K562 (cell line): ENCODE data around the gene PNRC2. TPM values are rescaled to one million over a fixed set of nuclear protein-coding genes. Genes with fewer than 3 reads are reported as not detected.
A peak's percentile ranks its signal among the peaks of the same experiment; 100 is the strongest.

Source experiments
- ATAC-seq: fragments of 200-7000 bp; cut with Tn5 transposase; 3 replicates; pipeline ENCODE4 v1.9.1; 2020; ENCODE audit warnings: moderate library complexity
- BruUV-seq: library from RNA; stranded (reverse); fragments of 400-500 nt; replicated peaks from 2 replicates; lab custom pipeline; 2021; lab: Mats Ljungman, UMichigan
- CTCF ChIA-PET: fragments of 300-600 bp; formaldehyde crosslinking; extraction: SDS; loops from one replicate; lab custom pipeline; 2021; ENCODE audit warnings: low intra/inter-chr PET ratio; lab: Yijun Ruan, JAX
- POLR2A ChIA-PET: fragments of 300-600, 350-650 bp; sonication (Branson Sonifier 250); formaldehyde crosslinking; extraction: SDS; loops from one replicate; lab custom pipeline; 2021; ENCODE audit warnings: antibody characterized with exemption, inconsistent platforms; lab: Yijun Ruan, JAX
- DNase-seq, 4 experiments: peaks; one replicate each; pipeline versions ENCODE4 v3.0.0 to v3.0.0-alpha.2; 2011 to 2018; ENCODE audit warnings: low spot score in 3 of 4, mixed read lengths in 3 of 4; ENCODE audit errors: extremely low read depth in 1 of 4
- FAIRE-seq: peaks from 2 replicates; lab custom pipeline; 2011; peaks lifted over from hg19 to GRCh38; lab: Jason Lieb, UNC
- H2AFZ ChIP-seq: 2 replicates; pipeline ENCODE4 v1.6.0; 2011; ENCODE audit warnings: low read depth, low read length, control low read depth, inconsistent platforms
- H3K27ac ChIP-seq: fragments of 200-600 bp; 3 replicates; pipeline ENCODE4 v1.8.0; 2011; ENCODE audit warnings: low read depth, mild to moderate bottlenecking, control low read depth, inconsistent platforms, low read length, moderate library complexity, mixed read lengths; ENCODE audit errors: extremely low read depth
- H3K27me3 ChIP-seq, 2 experiments: fragments of 300-600 bp in 1 of 2; 2 replicates in 1 of 2; 3 replicates in 1 of 2; pipeline versions ENCODE4 v1.6.0 to v1.8.0; 2011; ENCODE audit warnings: inconsistent platforms in 2 of 2, low read length in 2 of 2, mild to moderate bottlenecking in 1 of 2, mixed read lengths in 1 of 2, moderate library complexity in 1 of 2; ENCODE audit not compliant: control insufficient read depth in 2 of 2, insufficient read depth in 2 of 2
- H3K36me3 ChIP-seq: fragments of 300-600 bp; 3 replicates; pipeline ENCODE4 v1.8.0; 2011; ENCODE audit warnings: mild to moderate bottlenecking, low read length, inconsistent platforms; ENCODE audit not compliant: control insufficient read depth, insufficient read depth
- H3K4me1 ChIP-seq, 2 experiments: fragments of 200-600 bp in 1 of 2; replicated peaks in 1 of 2; 2 replicates in 1 of 2; 3 replicates in 1 of 2; pipeline versions ENCODE4 v1.5.1 to v1.8.0; 2011; ENCODE audit warnings: inconsistent platforms in 2 of 2, low read length in 2 of 2, mild to moderate bottlenecking in 1 of 2, mixed read lengths in 1 of 2, moderate library complexity in 1 of 2; ENCODE audit not compliant: control insufficient read depth in 2 of 2, insufficient read depth in 2 of 2
- H3K4me2 ChIP-seq: 2 replicates; pipeline ENCODE4 v1.6.1; 2011; ENCODE audit warnings: low read length, control low read depth, inconsistent platforms, mixed read lengths; ENCODE audit not compliant: insufficient read depth
- H3K4me3 ChIP-seq: fragments of 200-600 bp; sonication (generic), shearing (Covaris generic); 2 replicates; pipeline ENCODE4 v1.5.1; 2016; ENCODE audit warnings: control low read depth, inconsistent platforms
- H3K79me2 ChIP-seq: fragments of 200-600 bp; 3 replicates; pipeline ENCODE4 v1.8.0; 2011; ENCODE audit warnings: low read length, inconsistent platforms; ENCODE audit not compliant: control insufficient read depth, insufficient read depth
- H3K9ac ChIP-seq, 2 experiments: 2 replicates each; pipeline versions ENCODE4 v1.6.0 to v1.6.1; 2011; ENCODE audit warnings: low read depth in 2 of 2, low read length in 2 of 2, control low read depth in 1 of 2, inconsistent platforms in 1 of 2, mild to moderate bottlenecking in 1 of 2, mixed read lengths in 1 of 2; ENCODE audit not compliant: insufficient read depth in 1 of 2
- H3K9me1 ChIP-seq: one replicate; pipeline ENCODE4 v1.6.0; 2011; ENCODE audit warnings: inconsistent platforms, mild to moderate bottlenecking, low read length, moderate library complexity; ENCODE audit not compliant: control insufficient read depth, insufficient read depth
- H3K9me3 ChIP-seq: replicated peaks from 2 replicates; pipeline ENCODE4 v1.5.1; 2011; ENCODE audit warnings: low read depth, low read length, inconsistent platforms; ENCODE audit not compliant: control insufficient read depth, insufficient read depth
- H4K20me1 ChIP-seq: replicated peaks from 2 replicates; pipeline ENCODE4 v1.6.1; 2011; ENCODE audit warnings: low read length, inconsistent platforms, mixed read lengths; ENCODE audit not compliant: control insufficient read depth, insufficient read depth
- CAMTA2 ChIP-seq: fragments of 250-450 bp; sonication (Bioruptor Pico); conservative IDR thresholded peaks from 2 replicates; pipeline ENCODE4 v1.5.1; 2022
- KLF1 ChIP-seq: fragments of 450-650 bp; IDR thresholded peaks from 2 replicates; pipeline ENCODE4 v1.6.1; 2016; ENCODE audit warnings: missing genetic modification characterization, missing compliant biosample characterization
- NR2C1 ChIP-seq, 2 experiments: fragments of 450-650 bp; IDR thresholded peaks; 2 replicates each; pipeline ENCODE4 v1.6.1; 2017; ENCODE audit warnings: mild to moderate bottlenecking in 2 of 2, antibody characterized with exemption in 1 of 2, inconsistent platforms in 1 of 2, missing compliant biosample characterization in 1 of 2, missing genetic modification characterization in 1 of 2
- SNIP1 ChIP-seq: fragments of 450-650 bp; IDR thresholded peaks from 2 replicates; pipeline ENCODE4 v1.7.1; 2017; ENCODE audit warnings: low read depth, mild to moderate bottlenecking
- WGBS: fragments of 100-300 bp; shearing (Covaris generic); methylation state at CpG from one replicate; pipeline ENCODE4 v1.1.6; 2016; ENCODE audit warnings: low coverage, mixed read lengths; ENCODE audit not compliant: insufficient coverage; ENCODE audit errors: missing lambda C conversion rate; 5-methylcytosine and 5-hydroxymethylcytosine counted together
- in situ Hi-C: fragments of 300-500 bp; cut with MboI; formaldehyde crosslinking; loops from 4 replicates; pipeline ENCODE4 v1.15.0; 2018; ENCODE audit warnings: inconsistent platforms, mixed read lengths
- intact Hi-C: fragments of 100-400 bp; cut with micrococcal nuclease; formaldehyde crosslinking; loops from 2 replicates; pipeline ENCODE4 v1.14.2; 2022
- polyA plus RNA-seq, 8 experiments: library from polyadenylated mRNA; depleted of rRNA in 4 of 8; stranded (reverse) in 5 of 8; unstranded in 3 of 8; fragments of >200 nt; fragmentation: Nextera tagmentation in 2 of 8; fragmentation: Illumina TruSeq in 1 of 8; extraction: Ambion mirVana in 2 of 8; extraction: Trizol in 1 of 8; gene quantifications; 2 replicates each; pipeline versions ENCODE4 v1.2.1 to v1.2.3, GENCODE V29; 2011 to 2014; ENCODE audit warnings: inconsistent platforms in 1 of 8, missing spikeins in 1 of 8
- total RNA-seq, 7 experiments: library from RNA; depleted of rRNA in 6 of 7; stranded (reverse); fragments of >200 nt in 6 of 7; fragmentation: Illumina TruSeq in 2 of 7; extraction: Trizol in 2 of 7; gene quantifications; 2 replicates each; pipeline versions ENCODE4 v1.2.1 to v1.2.3, GENCODE V29; 2011 to 2021; ENCODE audit warnings: low replicate concordance in 1 of 7
- TF ChIP-seq, protein P1 (sequence below): fragments of 450-650 bp; IDR thresholded peaks from one replicate; pipeline ENCODE4 v1.6.1; 2018; ENCODE audit warnings: mild to moderate bottlenecking, moderate library complexity; ENCODE audit not compliant: partially characterized antibody

The PNRC2 gene
- total and polyA plus RNA-seq, 9 of the 15 experiments (the other 6 are each of a cell fraction or from before 2014, with no cell fraction given): 127 to 303 (median 203) TPM

DNA sequence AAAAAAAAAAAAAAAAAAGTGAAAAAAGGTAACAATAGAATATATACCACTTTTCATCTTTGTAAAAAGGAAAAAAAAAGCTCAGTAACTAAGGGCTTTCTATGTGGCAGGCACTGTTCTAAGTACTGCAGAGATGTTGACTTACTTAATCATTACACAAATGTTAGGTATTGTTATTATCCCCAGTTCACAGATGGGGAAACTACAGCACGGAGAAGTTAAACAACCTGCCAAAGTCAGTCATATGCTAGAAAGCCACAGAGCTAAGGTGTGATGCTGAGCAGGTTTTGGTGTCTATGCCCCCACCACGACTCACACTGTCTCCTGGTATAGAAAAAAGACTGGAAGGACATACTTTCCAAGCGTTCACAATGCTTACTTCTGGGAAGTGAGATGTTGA is 6.6 kb upstream of the PNRC2 start:
- ATAC-seq: no peak
- in situ Hi-C loops: no loop called here
- Histone ChIP-seq H3K4me1 (peaks cover 9 to 12% of the 10 kb centered on the region in 2 experiments; a peak in 3 of 5 replicates), H3K36me3 (no peaks in the 10 kb centered on the region), H2AFZ (no peak overlapping the region), H3K27me3 (no peaks in the 10 kb centered on the region), H3K79me2 (no peaks in the 10 kb centered on the region), H3K4me3 (no peak overlapping the region), H3K9ac (no peak overlapping the region), H4K20me1 (no peaks in the 10 kb centered on the region), H3K4me2 (no peak overlapping the region), H3K27ac (no peak overlapping the region), H3K9me3 (no peaks in the 10 kb centered on the region), H3K9me1 (no peaks in the 10 kb centered on the region)
- WGBS: 27% methylated on average over 3 of the region's 3 CpGs
- no peak for FAIRE-seq
- BruUV-seq: no TSS peak
- DNase-seq: no peak
- intact Hi-C loops: no loop called here
- ChIA-PET POLR2A (interaction anchor here (1.9 kb wide), 1 partner anchor 8 kb away, joined by 4 read pairs; no protein-coding TSS in a partner anchor), CTCF (no interaction called here)
- no peak for TF ChIP-seq SNIP1

DNA sequence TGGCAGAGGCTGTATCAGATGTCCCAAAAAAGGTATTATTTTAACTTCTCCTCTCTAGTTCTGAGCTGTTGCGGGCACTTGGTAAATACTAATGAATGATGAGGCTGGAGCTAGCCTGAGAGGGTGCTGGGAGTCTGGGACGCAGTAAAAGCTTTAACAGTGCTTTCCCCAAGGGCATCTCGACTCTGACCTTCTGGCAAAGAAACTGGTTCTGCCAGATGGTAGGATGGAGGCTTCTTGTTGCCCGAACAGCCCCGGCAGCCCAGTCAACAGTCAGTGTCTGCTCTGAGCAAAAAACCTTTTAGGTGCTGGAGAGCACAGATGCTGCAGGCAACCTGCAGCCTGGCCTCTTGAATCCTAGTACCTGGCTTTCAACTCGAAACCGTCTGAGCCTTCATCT is 2.5 kb upstream of the PNRC2 start:
- intact Hi-C loops: no loop called here
- peak overlapping the region in 1 of 2 experiments; percentile 66; a peak in 1 of 4 replicates for H3K9ac ChIP-seq
- H3K79me2 ChIP-seq: peaks cover 25% of the 10 kb centered on the region
- WGBS: 79% methylated on average over 7 of the region's 7 CpGs
- DNase-seq: no peak
- no peaks in the 10 kb centered on the region for H3K9me1 ChIP-seq
- no peak overlapping the region for H2AFZ ChIP-seq
- H3K4me2 ChIP-seq: no peak overlapping the region
- ChIA-PET CTCF (interaction anchor here (0.7 kb wide), 1 partner anchor 244 kb away, joined by 3 read pairs; no protein-coding TSS in a partner anchor), POLR2A (interaction anchor here (0.6 to 1.8 kb wide), 6 partner anchors 12 to 179 kb away, joined by 3 to 5 read pairs (median 4); partner anchors contain the start of gene PITHD1)
- peaks cover 21% of the 10 kb centered on the region; the same call in 2 of the 3 replicates for H3K36me3 ChIP-seq
- no peak for FAIRE-seq
- H3K27me3 ChIP-seq: no peaks in the 10 kb centered on the region
- H3K9me3 ChIP-seq: no peaks in the 10 kb centered on the region
- H4K20me1 ChIP-seq: peaks cover 6% of the 10 kb centered on the region; the same call in 1 of the 2 replicates
- in situ Hi-C loops: no loop called here
- H3K4me1 ChIP-seq: peaks cover 19 to 20% of the 10 kb centered on the region in 2 experiments; a peak in 4 of 5 replicates
- BruUV-seq: no TSS peak
- no peak overlapping the region for H3K4me3 ChIP-seq
- no peak overlapping the region for H3K27ac ChIP-seq
- ATAC-seq: no peak
- TF ChIP-seq KLF1 (tag) (no peak), CAMTA2 (CRISPR knock-in tag) (no peak), NR2C1 (IDR thresholded peaks at IDR 0.05) (no peak), NR2C1 (tag; IDR thresholded peaks at IDR 0.05) (no peak)
- TF ChIP-seq, protein P1, sequence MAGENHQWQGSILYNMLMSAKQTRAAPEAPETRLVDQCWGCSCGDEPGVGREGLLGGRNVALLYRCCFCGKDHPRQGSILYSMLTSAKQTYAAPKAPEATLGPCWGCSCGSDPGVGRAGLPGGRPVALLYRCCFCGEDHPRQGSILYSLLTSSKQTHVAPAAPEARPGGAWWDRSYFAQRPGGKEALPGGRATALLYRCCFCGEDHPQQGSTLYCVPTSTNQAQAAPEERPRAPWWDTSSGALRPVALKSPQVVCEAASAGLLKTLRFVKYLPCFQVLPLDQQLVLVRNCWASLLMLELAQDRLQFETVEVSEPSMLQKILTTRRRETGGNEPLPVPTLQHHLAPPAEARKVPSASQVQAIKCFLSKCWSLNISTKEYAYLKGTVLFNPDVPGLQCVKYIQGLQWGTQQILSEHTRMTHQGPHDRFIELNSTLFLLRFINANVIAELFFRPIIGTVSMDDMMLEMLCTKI: no peak
